Right lobe of liver (tissue), 4 donors: ENCODE data around the gene ST6GAL2.

Source experiments
- POLR2A ChIP-seq: fragments of 450-650 bp; IDR thresholded peaks from one replicate; pipeline ENCODE4 v1.6.1; 2017; ENCODE audit warnings: antibody characterized with exemption, mild to moderate bottlenecking
- TF ChIP-seq, protein P1 (sequence below), 4 donors: fragments of 200-600 bp in 3 of 4; fragments of 450-650 bp in 1 of 4; IDR thresholded peaks; one replicate each; pipeline versions ENCODE4 v1.5.1 to v1.8.0; 2016 to 2022; ENCODE audit warnings: antibody characterized with exemption in 4 of 4, mild to moderate bottlenecking in 2 of 4
- donor health status: DM: no; HTN: no; CAD: no.
- donor health status: DM: no; HTN: no; CAD: no.
- donor health status: DM: no; HTN: yes; CAD: no.

DNA sequence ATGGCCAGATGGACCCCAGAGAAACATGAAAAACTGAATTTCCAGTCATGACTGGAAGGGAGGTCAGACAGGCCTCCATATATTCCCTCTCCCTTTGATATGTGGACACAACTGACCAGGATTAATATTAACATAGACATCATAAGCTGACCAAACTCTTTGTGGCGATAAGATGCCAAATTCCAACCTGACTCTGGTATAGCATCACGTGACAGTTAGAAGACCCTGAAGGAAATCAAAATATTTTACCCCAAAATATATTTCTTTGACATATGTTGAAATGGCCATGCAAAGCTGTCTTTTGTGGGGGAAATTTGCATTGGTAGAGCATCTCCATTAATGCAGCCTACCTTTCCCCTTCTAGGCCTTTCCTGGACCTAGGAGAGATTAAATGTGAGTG lies 36.7 kb downstream of the ST6GAL2 start:
- TF ChIP-seq, protein P1, sequence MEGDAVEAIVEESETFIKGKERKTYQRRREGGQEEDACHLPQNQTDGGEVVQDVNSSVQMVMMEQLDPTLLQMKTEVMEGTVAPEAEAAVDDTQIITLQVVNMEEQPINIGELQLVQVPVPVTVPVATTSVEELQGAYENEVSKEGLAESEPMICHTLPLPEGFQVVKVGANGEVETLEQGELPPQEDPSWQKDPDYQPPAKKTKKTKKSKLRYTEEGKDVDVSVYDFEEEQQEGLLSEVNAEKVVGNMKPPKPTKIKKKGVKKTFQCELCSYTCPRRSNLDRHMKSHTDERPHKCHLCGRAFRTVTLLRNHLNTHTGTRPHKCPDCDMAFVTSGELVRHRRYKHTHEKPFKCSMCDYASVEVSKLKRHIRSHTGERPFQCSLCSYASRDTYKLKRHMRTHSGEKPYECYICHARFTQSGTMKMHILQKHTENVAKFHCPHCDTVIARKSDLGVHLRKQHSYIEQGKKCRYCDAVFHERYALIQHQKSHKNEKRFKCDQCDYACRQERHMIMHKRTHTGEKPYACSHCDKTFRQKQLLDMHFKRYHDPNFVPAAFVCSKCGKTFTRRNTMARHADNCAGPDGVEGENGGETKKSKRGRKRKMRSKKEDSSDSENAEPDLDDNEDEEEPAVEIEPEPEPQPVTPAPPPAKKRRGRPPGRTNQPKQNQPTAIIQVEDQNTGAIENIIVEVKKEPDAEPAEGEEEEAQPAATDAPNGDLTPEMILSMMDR (IDR thresholded peaks at IDR 0.05), result no peak
- no peak for TF ChIP-seq POLR2A
